IMR-90 (cell line): Measurements from ENCODE around the gene CNDP2.
"Not testable (repeated sequence)": the region's sequence is repeated elsewhere in the genome, so short reads cannot be mapped to it uniquely, and the experiment has no call there.

ENCODE experiments used
- BHLHE40 ChIP-seq: fragments of 150-350 bp; IDR thresholded peaks from 2 replicates; pipeline ENCODE4 v1.6.1; 2016; ENCODE audit warnings: mild to moderate bottlenecking, low read depth, low read length
- MAFK ChIP-seq: IDR thresholded peaks from 2 replicates; pipeline ENCODE4 v1.6.1; 2012; ENCODE audit warnings: low read depth, low read length, improper control_type of control experiment
- MAZ ChIP-seq: IDR thresholded peaks from 2 replicates; pipeline ENCODE4 v1.6.1; 2012; ENCODE audit warnings: low read depth, mild to moderate bottlenecking, low read length, improper control_type of control experiment, moderate library complexity, borderline replicate concordance
- MXI1 ChIP-seq: IDR thresholded peaks from 2 replicates; pipeline ENCODE4 v1.6.1; 2012; ENCODE audit warnings: low read depth, mild to moderate bottlenecking, low read length, moderate library complexity, borderline replicate concordance
- POLR2A ChIP-seq: IDR thresholded peaks from 2 replicates; pipeline ENCODE4 v1.6.1; 2012; ENCODE audit warnings: mild to moderate bottlenecking, low read depth, low read length
- RAD21 ChIP-seq: IDR thresholded peaks from 2 replicates; pipeline ENCODE4 v1.6.1; 2012; ENCODE audit warnings: low read length, improper control_type of control experiment
- RCOR1 ChIP-seq: IDR thresholded peaks from 2 replicates; pipeline ENCODE4 v1.6.1; 2012; ENCODE audit warnings: mild to moderate bottlenecking, low read length, improper control_type of control experiment; ENCODE audit not compliant: insufficient replicate concordance
- RFX5 ChIP-seq: IDR thresholded peaks from 2 replicates; pipeline ENCODE4 v1.8.0; 2012; ENCODE audit warnings: low read depth, mild to moderate bottlenecking, low read length, moderate library complexity
- SMC3 ChIP-seq: fragments of 150-350 bp; IDR thresholded peaks from 2 replicates; pipeline ENCODE4 v1.6.1; 2016; ENCODE audit warnings: low read depth, mild to moderate bottlenecking, antibody characterized with exemption, low read length, moderate library complexity
- TF ChIP-seq, protein P1 (sequence below): conservative IDR thresholded peaks from 2 replicates; pipeline ENCODE4 v1.5.1; 2012; ENCODE audit warnings: mild to moderate bottlenecking, low read depth, low read length, improper control_type of control experiment

DNA sequence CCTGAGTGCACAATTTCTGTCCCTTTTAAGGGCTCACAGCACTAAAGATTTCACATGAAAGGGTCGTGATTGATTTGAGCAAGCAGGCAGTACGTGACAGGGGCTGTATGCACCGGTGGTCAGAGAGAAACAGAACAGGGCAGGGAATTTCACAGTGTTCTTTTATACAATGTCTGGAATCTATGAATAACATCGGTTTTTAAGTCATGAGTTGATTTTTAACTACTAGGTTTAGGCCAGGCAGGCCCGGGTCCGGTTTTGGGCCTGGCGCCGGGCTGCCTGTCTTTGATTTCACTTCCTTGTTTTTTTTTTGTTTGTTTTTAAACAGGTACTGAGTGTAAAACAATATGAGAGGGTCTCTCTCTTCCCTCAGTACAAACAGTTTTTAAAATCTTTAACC is 4.6 kb downstream of the CNDP2 start:
- not testable (repeated sequence) for TF ChIP-seq RFX5, RCOR1, RAD21, MXI1, MAFK, BHLHE40, MAZ, SMC3, POLR2A
- TF ChIP-seq, protein P1, sequence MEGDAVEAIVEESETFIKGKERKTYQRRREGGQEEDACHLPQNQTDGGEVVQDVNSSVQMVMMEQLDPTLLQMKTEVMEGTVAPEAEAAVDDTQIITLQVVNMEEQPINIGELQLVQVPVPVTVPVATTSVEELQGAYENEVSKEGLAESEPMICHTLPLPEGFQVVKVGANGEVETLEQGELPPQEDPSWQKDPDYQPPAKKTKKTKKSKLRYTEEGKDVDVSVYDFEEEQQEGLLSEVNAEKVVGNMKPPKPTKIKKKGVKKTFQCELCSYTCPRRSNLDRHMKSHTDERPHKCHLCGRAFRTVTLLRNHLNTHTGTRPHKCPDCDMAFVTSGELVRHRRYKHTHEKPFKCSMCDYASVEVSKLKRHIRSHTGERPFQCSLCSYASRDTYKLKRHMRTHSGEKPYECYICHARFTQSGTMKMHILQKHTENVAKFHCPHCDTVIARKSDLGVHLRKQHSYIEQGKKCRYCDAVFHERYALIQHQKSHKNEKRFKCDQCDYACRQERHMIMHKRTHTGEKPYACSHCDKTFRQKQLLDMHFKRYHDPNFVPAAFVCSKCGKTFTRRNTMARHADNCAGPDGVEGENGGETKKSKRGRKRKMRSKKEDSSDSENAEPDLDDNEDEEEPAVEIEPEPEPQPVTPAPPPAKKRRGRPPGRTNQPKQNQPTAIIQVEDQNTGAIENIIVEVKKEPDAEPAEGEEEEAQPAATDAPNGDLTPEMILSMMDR = not testable (repeated sequence)
